GM20000 (cell line): ENCODE results near the gene DHDH.

ENCODE experiments used
- DNase-seq: peaks from one replicate; pipeline ENCODE4 v3.0.0; 2012; ENCODE audit warnings: low spot score
- TF ChIP-seq, protein P1 (sequence below): IDR thresholded peaks from 2 replicates; pipeline ENCODE4 v1.5.1; 2012; ENCODE audit warnings: mild to moderate bottlenecking, control low read depth; ENCODE audit errors: extremely low read depth, missing control alignments

Gene DHDH

DNA sequence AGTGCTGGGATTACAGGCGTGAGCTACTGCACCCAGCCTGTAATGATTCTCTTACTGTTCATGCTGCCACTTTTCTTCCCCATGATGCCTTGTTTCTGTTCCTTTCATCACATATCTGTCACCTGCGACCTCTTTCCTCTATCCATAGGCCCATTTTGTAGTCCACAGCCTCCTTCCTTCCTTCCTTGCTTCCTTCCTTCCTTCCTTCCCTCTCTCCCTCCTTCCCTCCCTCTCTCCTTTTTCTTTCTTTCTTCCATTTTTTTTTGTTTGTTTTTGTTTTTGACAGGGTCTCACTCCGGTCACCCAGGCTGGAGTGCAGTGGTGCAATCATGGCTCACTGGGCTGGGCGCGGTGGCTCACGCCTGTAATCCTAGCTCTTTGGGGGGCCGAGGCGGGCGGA, 55.4 kb downstream of the DHDH start:
- TF ChIP-seq, protein P1, sequence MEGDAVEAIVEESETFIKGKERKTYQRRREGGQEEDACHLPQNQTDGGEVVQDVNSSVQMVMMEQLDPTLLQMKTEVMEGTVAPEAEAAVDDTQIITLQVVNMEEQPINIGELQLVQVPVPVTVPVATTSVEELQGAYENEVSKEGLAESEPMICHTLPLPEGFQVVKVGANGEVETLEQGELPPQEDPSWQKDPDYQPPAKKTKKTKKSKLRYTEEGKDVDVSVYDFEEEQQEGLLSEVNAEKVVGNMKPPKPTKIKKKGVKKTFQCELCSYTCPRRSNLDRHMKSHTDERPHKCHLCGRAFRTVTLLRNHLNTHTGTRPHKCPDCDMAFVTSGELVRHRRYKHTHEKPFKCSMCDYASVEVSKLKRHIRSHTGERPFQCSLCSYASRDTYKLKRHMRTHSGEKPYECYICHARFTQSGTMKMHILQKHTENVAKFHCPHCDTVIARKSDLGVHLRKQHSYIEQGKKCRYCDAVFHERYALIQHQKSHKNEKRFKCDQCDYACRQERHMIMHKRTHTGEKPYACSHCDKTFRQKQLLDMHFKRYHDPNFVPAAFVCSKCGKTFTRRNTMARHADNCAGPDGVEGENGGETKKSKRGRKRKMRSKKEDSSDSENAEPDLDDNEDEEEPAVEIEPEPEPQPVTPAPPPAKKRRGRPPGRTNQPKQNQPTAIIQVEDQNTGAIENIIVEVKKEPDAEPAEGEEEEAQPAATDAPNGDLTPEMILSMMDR, result no peak

DNA sequence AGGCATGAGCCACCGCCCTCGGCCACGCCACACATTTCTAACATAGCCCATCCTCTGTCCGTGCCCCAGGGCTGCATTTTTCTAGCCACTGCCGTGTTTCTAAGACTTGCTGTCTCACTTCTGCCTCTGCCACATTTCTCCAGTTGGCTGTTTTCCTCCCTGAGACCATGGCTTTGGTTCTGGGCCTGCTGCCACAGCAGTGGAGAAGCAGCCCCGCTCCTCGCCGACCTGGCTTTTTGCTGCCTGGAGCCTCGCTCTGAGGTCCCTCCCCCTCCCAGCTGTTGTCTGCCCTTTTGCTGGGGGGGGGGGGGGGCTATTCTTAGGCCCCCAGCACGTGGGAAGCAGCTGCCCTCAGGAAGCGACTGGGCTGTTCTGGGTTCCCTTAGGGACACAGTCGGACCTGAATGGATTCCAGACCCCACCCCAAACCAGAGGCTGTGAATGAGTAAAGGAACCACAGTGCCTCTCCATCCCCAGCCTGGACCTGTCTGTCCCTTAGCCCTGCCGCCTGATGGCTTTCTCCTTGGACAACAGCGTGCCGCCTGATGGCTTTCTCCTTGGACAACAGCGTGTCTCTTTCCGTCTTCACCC, 56.3 kb downstream of the DHDH start:
- TF ChIP-seq, protein P1, result no peak

More for the DNA sequence above, 55.4 kb downstream of the DHDH start:
- DNase-seq, result no peak

DNA sequence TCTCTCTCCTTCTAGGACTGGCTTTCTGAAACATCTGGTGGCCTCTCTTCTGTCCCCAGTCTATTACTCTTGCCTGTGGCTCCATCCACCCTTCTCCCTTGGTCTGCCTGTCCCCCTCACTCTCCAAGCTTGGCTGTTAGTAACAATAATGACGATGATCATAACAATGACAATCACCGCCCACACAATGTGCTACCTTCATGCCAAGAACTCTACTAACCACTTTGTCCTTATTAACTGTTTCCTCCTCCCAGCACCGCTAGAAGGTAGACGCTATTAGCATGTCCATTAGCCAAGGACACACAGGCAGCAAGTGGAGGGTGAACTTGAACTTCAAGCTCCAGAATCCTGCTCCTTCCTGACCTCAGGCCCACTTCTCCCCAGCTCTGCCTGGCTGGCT, 56.9 kb downstream of the DHDH start:
- TF ChIP-seq, protein P1, result no peak
- DNase-seq, result no peak

More for the DNA sequence above, 56.3 kb downstream of the DHDH start:
- DNase-seq, result no peak

DNA sequence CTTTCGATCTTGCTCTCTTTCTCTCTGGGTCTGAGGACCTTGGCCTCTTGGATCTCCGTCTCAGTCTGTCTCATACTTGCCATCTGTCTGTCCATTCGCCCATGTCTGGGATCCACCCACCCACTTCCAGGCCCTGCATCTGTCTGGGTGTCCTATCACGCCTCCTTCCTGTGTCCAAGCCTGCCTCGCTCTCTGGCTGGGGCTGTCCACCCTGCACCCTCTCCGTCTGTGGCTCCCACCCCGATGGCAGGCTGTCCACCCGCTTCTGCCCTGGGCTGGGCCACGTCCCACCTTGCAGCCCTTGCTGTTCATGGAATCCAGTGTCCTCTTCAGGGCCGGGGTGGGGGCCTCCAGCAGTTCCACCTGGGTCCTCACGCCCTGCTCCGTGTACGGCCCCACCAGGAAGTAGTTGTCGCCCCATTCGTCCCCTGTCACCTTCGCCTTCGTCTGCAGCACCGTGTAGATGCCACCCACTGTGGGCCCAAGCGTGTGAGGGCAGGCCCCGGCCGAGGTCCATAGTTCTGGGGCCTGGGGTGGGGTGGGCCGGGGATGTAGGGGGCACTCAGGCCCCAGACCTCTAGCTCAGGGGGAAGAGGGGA, 57.6 kb downstream of the DHDH start:
- TF ChIP-seq, protein P1, result no peak
- DNase-seq, result no peak

DNA sequence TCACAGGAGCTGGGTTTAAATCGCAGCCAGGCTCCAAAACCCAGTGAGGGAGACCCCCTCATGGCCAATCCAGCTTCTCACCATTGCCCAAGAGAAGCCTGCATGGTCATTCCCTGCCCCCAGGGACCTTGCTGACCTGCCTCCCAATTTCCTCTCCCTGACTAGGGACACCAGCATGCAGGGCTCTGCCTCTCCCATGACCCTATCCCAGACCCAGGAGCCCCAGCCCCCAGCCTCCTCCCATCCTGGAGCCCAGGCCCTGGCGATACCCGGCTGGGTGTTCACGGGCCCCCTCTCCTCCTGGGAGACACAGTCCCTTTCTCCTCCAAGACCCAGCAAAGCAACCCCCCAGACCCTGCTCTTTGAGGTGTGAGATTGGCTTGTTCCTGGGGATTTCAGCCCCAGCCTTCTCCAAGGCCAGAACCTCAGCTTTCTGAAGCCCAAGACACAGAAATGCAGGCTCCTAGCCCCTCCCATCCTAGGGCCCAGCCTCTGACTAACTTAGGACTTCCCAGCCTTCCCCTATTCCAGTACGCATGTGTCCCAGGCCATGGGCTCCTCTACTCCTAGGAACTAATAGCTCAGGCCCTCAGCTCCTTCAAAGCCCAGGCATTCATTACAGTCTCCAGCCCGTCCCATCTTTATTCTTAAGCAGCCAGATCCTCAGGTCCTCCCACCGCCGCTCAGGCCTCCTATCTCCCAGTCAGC, 58.5 kb downstream of the DHDH start:
- TF ChIP-seq, protein P1, result no peak
- DNase-seq, result no peak

DNA sequence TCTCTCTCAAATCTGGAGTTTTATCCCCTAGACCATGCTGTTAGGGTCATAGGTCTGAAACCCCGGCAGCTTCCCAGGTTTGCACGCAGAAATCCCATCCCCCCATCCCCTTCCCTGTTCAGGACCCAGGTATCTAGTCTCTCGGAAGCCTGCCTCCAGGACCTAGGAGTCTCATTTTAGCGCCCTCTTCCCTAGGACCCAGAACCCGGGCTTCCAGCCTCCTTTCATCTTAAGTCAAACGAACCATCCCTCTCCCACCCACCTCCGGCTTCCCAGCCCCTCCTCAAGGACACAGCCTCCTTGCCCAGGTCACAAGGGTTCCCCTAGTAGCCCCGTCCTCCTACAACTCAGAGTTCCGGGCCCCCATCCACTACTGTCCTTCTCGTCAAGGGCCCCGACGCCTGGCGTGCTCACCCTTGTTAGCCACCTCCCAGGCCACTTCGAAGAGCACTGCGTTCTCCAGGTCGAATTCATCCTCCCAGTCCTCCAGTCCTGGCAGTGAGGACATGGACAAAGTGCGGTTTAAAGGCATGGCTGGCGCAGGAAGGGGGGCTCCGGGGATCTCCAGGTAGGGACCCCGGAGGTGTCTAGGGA, 59.2 kb downstream of the DHDH start:
- TF ChIP-seq, protein P1, result no peak
- DNase-seq, result no peak
